Measurements from ENCODE around the gene CD8A.
"Not testable (repeated sequence)": the region's sequence is repeated elsewhere in the genome, so short reads cannot be mapped to it uniquely, and the experiment has no call there.

Gene CD8A

DNA sequence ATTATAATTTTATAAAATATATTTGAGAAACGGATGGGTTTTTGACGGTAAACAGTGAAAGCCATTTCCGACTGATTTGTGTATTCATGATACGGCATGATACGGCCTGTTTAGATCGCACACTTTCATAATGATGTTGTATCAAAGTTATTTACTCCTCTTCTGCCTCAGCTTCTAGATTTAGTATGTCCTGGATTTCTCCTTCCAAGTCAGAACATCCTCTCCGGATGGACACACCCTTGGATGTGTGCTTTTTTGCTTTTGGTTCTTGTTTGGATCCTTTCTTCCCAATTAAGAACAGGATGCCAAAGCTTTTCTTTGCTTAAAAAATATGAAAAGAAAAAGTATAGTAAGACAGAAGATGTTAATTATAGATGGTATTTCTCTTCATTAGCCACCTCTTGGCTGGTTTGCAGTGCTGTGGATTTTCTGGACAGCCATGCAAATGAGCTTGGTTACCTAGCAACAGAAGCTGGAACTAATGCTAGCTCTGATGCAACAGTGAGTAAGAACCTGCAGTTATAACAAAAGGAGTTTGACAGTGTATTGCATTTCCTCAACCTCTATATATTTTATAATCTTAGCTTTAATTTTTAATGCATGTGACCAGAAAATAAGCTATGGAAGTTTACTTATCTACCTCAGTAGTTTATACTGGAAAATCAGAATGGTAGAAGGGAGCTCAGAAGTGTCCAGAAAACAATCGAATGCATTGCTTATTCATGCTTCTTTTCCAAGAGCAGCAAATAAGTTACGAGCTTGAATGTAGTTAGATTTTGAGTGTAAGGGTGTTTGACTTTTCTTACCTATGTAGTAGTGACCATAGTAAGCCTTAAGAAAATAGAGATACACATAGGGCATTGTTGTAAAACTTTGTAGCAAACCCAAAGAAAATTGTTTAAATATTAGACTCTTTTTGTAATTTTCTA lies 42.7 kb downstream of the CD8A start:
- DNase-seq, result peak in 27 of 42 donors; percentile 9 to 83 (median 40)
- intact Hi-C loops (cut with DNase I), result no loop called here

DNA sequence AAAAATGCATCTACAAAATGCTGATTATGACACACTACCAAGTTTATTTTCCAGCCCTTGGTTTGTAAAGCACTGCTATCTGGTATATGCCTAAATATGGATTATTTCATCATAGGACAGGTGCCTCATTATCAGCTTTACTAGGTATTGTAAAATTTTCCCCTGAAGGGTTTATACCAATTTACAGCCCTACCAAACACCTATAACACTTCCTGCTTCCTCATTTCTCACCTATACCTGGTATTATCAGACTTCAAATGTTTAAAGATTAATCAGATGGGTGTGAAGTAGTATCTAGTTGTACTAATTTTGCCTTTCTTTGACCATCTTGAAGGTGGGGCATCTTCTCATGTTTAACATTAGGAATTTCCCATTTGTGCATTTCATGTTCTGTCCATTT lies 43.8 kb downstream of the CD8A start:
- no peak for DNase-seq
- intact Hi-C loops (cut with DNase I), result no loop called here

DNA sequence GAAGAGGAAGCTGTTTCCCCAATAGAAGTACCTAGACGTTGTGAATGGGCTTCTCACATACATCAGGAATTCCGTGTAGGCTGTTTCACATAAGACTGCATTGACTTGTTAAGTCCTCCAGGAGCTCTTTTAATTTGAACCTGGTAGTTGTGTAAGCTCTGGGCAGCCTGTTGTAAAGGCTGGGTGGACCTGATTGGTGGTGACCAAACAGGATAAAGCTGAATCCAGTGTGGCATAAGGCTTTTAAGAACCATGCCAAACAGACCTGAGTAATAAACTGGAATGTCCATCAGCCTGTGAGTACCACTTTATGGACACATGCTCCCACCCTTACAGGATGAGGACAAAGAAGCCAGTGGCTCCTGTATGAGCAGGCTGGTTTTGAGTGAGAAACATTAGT lies 46.6 kb downstream of the CD8A start:
- intact Hi-C loops (cut with DNase I), result no loop called here

DNA sequence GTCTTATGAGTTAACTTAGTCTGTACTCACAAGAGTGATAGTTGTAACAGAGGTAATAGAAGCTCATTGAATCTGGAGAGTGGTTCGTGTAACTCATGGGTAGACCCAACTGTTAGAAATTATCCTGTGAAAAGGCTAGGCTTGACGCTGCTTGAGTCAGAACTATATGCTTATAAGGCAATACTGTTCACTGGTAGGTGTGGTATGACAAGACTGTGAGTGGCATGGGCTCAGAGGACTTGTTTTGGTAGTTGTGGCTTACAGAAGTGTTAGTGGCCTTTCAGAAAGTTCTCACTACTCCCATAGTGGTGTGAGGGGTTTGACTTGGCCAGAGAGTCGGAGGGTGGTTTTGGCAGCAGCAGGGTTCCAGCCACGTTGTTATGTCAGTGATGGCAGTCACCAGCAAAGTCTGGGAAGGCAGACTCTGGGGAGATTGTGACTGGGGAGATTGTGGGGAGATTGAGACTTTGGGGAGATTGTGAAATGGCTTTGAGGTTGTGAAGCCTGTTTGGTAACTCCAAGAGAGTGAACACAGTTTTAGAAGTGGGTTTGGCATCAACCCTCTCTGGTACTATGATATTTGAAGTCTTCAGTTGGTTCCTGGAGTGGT lies 48.7 kb downstream of the CD8A start:
- DNase-seq; intact Hi-C loops (cut with DNase I): not testable (repeated sequence)

More for the DNA sequence above, 46.6 kb downstream of the CD8A start:
- no peak for DNase-seq

DNA sequence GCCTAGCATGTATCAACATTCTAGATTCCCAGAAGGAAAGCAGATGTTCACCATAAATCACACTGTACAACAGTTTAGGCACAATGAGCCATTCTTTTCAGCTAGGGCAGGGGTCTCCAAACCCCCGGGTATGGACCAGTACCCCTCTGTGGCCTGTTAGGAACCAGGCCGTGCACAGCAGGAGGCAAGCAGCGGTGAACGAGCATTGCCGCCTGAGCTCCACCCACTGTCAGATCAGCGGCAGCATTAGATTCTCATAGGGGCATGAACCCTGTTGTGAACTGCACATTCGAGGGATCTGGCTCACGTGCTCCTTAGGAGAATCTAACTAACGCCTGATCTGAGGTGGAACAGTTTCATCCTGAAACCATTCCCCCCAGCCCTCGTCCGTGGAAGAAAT lies 50.8 kb downstream of the CD8A start:
- intact Hi-C loops (cut with DNase I); DNase-seq: not testable (repeated sequence)

DNA sequence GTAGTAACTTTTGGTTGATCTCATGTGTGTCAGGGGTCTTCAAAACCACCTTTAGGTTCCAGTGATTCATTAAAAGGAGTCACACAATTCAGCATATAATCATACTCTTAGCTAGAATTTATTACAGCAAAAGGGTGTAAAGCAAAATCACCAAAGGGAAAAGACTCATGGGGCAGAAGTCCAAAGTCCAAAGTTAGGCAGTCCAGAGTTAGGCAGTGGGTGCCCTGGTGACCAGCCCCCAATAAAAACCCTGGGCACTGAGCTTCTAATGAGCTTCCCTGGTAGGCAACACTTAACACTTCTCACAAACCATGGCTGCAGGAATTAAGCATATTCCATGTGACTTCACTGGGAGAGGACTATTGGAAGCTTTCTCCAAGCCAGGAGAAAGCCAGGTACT lies 51.2 kb downstream of the CD8A start:
- DNase-seq; intact Hi-C loops (cut with DNase I): not testable (repeated sequence)

DNA sequence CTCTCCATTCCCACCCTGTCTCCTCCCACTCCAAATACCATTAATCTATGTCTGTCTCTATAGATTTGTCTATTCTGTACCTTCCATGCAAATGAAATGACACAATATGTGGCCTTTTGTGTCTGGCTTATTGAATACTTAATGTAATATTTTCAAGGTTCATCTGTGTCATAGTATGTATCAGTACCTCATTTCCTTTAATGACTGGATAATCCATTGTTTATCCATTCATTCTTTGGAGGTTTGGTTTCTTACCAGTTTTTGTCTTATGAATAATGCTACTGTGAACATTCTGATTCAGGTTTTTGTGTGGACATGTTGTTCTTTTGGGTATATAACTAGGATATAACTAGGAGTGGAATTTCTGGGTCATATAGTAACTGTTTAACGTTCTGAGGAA lies 55.8 kb downstream of the CD8A start:
- intact Hi-C loops (cut with DNase I), result not testable (repeated sequence)

More for the DNA sequence above, 55.8 kb downstream of the CD8A start:
- not testable (repeated sequence) for DNase-seq

Data from head of caudate nucleus (tissue), 42 donors.